Neural progenitor cell (in vitro differentiated cells): ENCODE data around the gene KCNS1. TPM values are rescaled to one million over a fixed set of nuclear protein-coding genes. Genes with fewer than 3 reads are reported as not detected.
A peak's percentile ranks its signal among the peaks of the same experiment; 100 is the strongest.

ENCODE experiments used
- DNase-seq: peaks from one replicate; pipeline ENCODE4 v3.0.0-alpha.2; 2016; ENCODE audit warnings: low spot score
- H2AFZ ChIP-seq: fragments of 200-600 bp; sonication (generic); replicated peaks from 2 replicates; pipeline ENCODE4 v1.6.1; 2016; ENCODE audit warnings: antibody characterized with exemption
- H3F3A ChIP-seq: fragments of 200-600 bp; sonication (generic); 2 replicates; pipeline ENCODE4 v1.6.1; 2016; ENCODE audit warnings: antibody characterized with exemption, low read depth
- H3K27ac ChIP-seq: fragments of 200-600 bp; sonication (generic); 2 replicates; pipeline ENCODE4 v1.5.1; 2016; ENCODE audit warnings: mild to moderate bottlenecking
- H3K27me3 ChIP-seq: fragments of 200-600 bp; sonication (generic); 2 replicates; pipeline ENCODE4 v1.6.1; 2016; ENCODE audit warnings: mild to moderate bottlenecking, moderate library complexity
- H3K36me3 ChIP-seq: fragments of 200-600 bp; sonication (generic); 2 replicates; pipeline ENCODE4 v1.5.1; 2016
- H3K4me1 ChIP-seq: fragments of 200-600 bp; sonication (generic); 2 replicates; pipeline ENCODE4 v1.6.1; 2016; ENCODE audit warnings: mixed run types
- H3K4me2 ChIP-seq: fragments of 200-600 bp; sonication (generic); 2 replicates; pipeline ENCODE4 v1.6.1; 2016
- H3K4me3 ChIP-seq: fragments of 200-600 bp; sonication (generic); 2 replicates; pipeline ENCODE4 v1.5.1; 2016
- H3K79me2 ChIP-seq: fragments of 200-600 bp; sonication (generic); 2 replicates; pipeline ENCODE4 v1.6.1; 2016; ENCODE audit warnings: low read depth
- H3K9ac ChIP-seq: fragments of 200-600 bp; sonication (generic); 2 replicates; pipeline ENCODE4 v1.6.1; 2016
- H3K9me3 ChIP-seq: fragments of 200-600 bp; sonication (generic); 2 replicates; pipeline ENCODE4 v1.5.1; 2016; ENCODE audit warnings: low read depth
- H4K20me1 ChIP-seq: fragments of 200-600 bp; sonication (generic); 2 replicates; pipeline ENCODE4 v1.6.1; 2016; ENCODE audit warnings: low read depth
- H3K27ac Mint-ChIP-seq: 3 replicates; pipeline ENCODE4 v1.8.0; 2021; ENCODE audit warnings: mixed read lengths
- H3K27me3 Mint-ChIP-seq: 2 replicates; pipeline ENCODE4 v1.8.0; 2022; ENCODE audit warnings: low read depth, mild to moderate bottlenecking, inconsistent platforms, moderate library complexity, mixed read lengths; ENCODE audit not compliant: insufficient read depth
- H3K36me3 Mint-ChIP-seq: 3 replicates; pipeline ENCODE4 v1.8.0; 2021; ENCODE audit warnings: mixed read lengths
- H3K4me1 Mint-ChIP-seq: 3 replicates; pipeline ENCODE4 v1.8.0; 2021; ENCODE audit warnings: mixed read lengths
- H3K4me3 Mint-ChIP-seq: 3 replicates; pipeline ENCODE4 v1.8.0; 2021; ENCODE audit warnings: mild to moderate bottlenecking, moderate library complexity, mixed read lengths
- H3K9me3 Mint-ChIP-seq: 3 replicates; pipeline ENCODE4 v1.8.0; 2020; ENCODE audit warnings: mixed read lengths
- CTCF ChIP-seq: fragments of 200-600 bp; sonication (generic); IDR thresholded peaks from 2 replicates; pipeline ENCODE4 v1.5.1; 2017; ENCODE audit warnings: antibody characterized with exemption, mild to moderate bottlenecking
- EZH2 ChIP-seq: fragments of 200-600 bp; sonication (generic); IDR thresholded peaks from 2 replicates; pipeline ENCODE4 v1.6.1; 2017; ENCODE audit warnings: antibody characterized with exemption, mild to moderate bottlenecking, moderate library complexity
- EZH2phosphoT487 ChIP-seq: fragments of 200-600 bp; sonication (generic); IDR thresholded peaks from 2 replicates; pipeline ENCODE4 v1.6.1; 2017; ENCODE audit warnings: antibody characterized with exemption
- total RNA-seq: library from RNA; depleted of rRNA; stranded (reverse); fragments of >200 nt; gene quantifications from 2 replicates; pipeline ENCODE4 v1.2.3, GENCODE V29; 2015; ENCODE audit warnings: low replicate concordance

KCNS1 gene
- total RNA-seq, 1 donor from 2014 or later: not detected

DNA sequence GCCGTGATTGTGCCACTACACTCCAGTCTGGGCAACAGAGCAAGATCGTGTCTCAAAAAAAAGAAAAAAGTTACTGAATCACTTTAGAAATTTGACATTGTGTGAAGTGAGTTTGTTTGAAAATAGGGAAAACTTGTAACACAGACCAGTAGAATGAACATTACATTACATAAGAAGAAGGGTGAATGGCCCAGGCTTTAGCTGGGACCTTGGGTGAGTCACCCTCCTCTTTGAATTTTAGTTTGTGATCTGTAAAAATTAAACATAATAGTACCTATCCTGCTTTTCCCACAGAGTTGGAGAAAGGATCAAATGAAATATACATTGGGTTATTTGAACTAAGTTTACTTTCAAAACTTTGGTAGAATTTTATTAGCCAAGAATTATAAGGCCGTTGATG, 56.3 kb downstream of the KCNS1 start:
- H3K27me3 ChIP-seq: no peaks in the 10 kb centered on the region
- Mint-ChIP-seq H3K36me3 (peaks cover 4% of the 10 kb centered on the region), H3K27me3 (no peaks in the 10 kb centered on the region), H3K9me3 (no peaks in the 10 kb centered on the region), H3K4me1 (peaks cover 6% of the 10 kb centered on the region), H3K4me3 (no peak overlapping the region), H3K27ac (no peak overlapping the region)
- H3K79me2 ChIP-seq: peaks cover 5% of the 10 kb centered on the region
- H3K36me3 ChIP-seq: no peaks in the 10 kb centered on the region
- no peak overlapping the region for H2AFZ ChIP-seq
- H3K4me2 ChIP-seq: no peak overlapping the region
- H3K4me1 ChIP-seq: peaks cover 5% of the 10 kb centered on the region
- H3K9me3 ChIP-seq: no peaks in the 10 kb centered on the region
- H3K27ac ChIP-seq: no peak overlapping the region
- TF ChIP-seq CTCF (no peak), EZH2 (no peak), EZH2phosphoT487 (no peak)
- H4K20me1 ChIP-seq: peaks cover 18% of the 10 kb centered on the region
- H3K4me3 ChIP-seq: no peak overlapping the region
- H3K9ac ChIP-seq: no peak overlapping the region
- no peaks in the 10 kb centered on the region for H3F3A ChIP-seq
- no peak for DNase-seq

- no peak overlapping the region for H2AFZ ChIP-seq
- H3K9me3 ChIP-seq: no peaks in the 10 kb centered on the region
- H3K27me3 ChIP-seq: no peaks in the 10 kb centered on the region
- no peak overlapping the region for H3K27ac Mint-ChIP-seq
- H3K4me1 ChIP-seq: peaks cover 3% of the 10 kb centered on the region
- no peaks in the 10 kb centered on the region for H3K27me3 Mint-ChIP-seq
- H3K9me3 Mint-ChIP-seq: no peaks in the 10 kb centered on the region
- H3F3A ChIP-seq: no peaks in the 10 kb centered on the region
- no peak overlapping the region for H3K4me3 ChIP-seq
- H4K20me1 ChIP-seq: peaks cover 13% of the 10 kb centered on the region
- no peak overlapping the region for H3K4me3 Mint-ChIP-seq
- no peak for TF ChIP-seq EZH2phosphoT487
- TF ChIP-seq CTCF: peak; percentile 86
- no peak overlapping the region for H3K27ac ChIP-seq
- no peaks in the 10 kb centered on the region for H3K36me3 ChIP-seq
- peaks cover 5% of the 10 kb centered on the region for H3K79me2 ChIP-seq
- H3K4me1 Mint-ChIP-seq: peaks cover 3% of the 10 kb centered on the region
- DNase-seq: peak; percentile 81
- no peak overlapping the region for H3K4me2 ChIP-seq
- no peak overlapping the region for H3K9ac ChIP-seq
- peaks cover 4% of the 10 kb centered on the region for H3K36me3 Mint-ChIP-seq
Measured at GRCh38 chr20:45044084-45044573, 56.8 kb downstream of the KCNS1 start.

GRCh38 chr20:45042978-45043377, 57.9 kb downstream of the KCNS1 start:
- Mint-ChIP-seq H3K4me1 (no peaks in the 10 kb centered on the region), H3K4me3 (no peak overlapping the region), H3K27me3 (no peaks in the 10 kb centered on the region), H3K27ac (no peak overlapping the region), H3K9me3 (no peaks in the 10 kb centered on the region), H3K36me3 (peaks cover 4% of the 10 kb centered on the region)
- H2AFZ ChIP-seq: no peak overlapping the region
- no peak overlapping the region for H3K27ac ChIP-seq
- H3K9me3 ChIP-seq: no peaks in the 10 kb centered on the region
- TF ChIP-seq EZH2 (no peak), EZH2phosphoT487 (no peak), CTCF (no peak)
- no peak overlapping the region for H3K4me3 ChIP-seq
- no peaks in the 10 kb centered on the region for H3K36me3 ChIP-seq
- no peak overlapping the region for H3K4me2 ChIP-seq
- DNase-seq: no peak
- H3K79me2 ChIP-seq: peaks cover 5% of the 10 kb centered on the region
- H3F3A ChIP-seq: no peaks in the 10 kb centered on the region
- no peaks in the 10 kb centered on the region for H3K27me3 ChIP-seq
- peaks cover 11% of the 10 kb centered on the region for H4K20me1 ChIP-seq
- peaks cover 3% of the 10 kb centered on the region for H3K4me1 ChIP-seq
- H3K9ac ChIP-seq: no peak overlapping the region

Other genes with a start within 250 kb of the KCNS1 start
- 99.4 and 107 TPM in 2 replicates for gene YWHAB, start 215.4 kb downstream of the KCNS1 start, total RNA-seq
- 45.3 and 56.3 TPM in 2 replicates for gene PABPC1L, start 191.1 kb downstream of the KCNS1 start, total RNA-seq
- 27.3 and 51.8 TPM in 2 replicates for gene TOMM34, start 140.7 kb downstream of the KCNS1 start, total RNA-seq
- gene STK4, start 134.6 kb downstream of the KCNS1 start, total RNA-seq: 32.7 and 46.1 TPM in 2 replicates
- not detected in 2 replicates for gene WFDC5, start 14.0 kb upstream of the KCNS1 start, total RNA-seq
- not detected in 2 replicates for gene WFDC12, start 23.3 kb upstream of the KCNS1 start, total RNA-seq
- gene PI3, start 73.8 kb upstream of the KCNS1 start, total RNA-seq: not detected in 2 replicates
- gene SEMG1, start 105.9 kb upstream of the KCNS1 start, total RNA-seq: not detected in 2 replicates
- not detected in 2 replicates for gene SEMG2, start 120.2 kb upstream of the KCNS1 start, total RNA-seq
- not detected in 2 replicates for gene SLPI, start 153.4 kb upstream of the KCNS1 start, total RNA-seq
- gene RBPJL, start 205.7 kb upstream of the KCNS1 start, total RNA-seq: not detected in 2 replicates
- gene MATN4, start 207.2 kb upstream of the KCNS1 start, total RNA-seq: 0.06 TPM in 1 of 2 replicates, not detected in the other
- gene SDC4, start 247.3 kb upstream of the KCNS1 start, total RNA-seq: 19.3 and 27.6 TPM in 2 replicates